ENCODE data around the gene CT47C1.

Gene CT47C1

GRCh38 chrX:119075270-119076025 is 2.7 kb downstream of the CT47C1 start:
- no peak for DNase-seq

- DNase-seq: no peak
Observed at GRCh38 chrX:119082278-119082677, 9.5 kb downstream of the CT47C1 start.

GRCh38 chrX:119084766-119085165 is 12.0 kb downstream of the CT47C1 start:
- no peak for DNase-seq

- DNase-seq: no peak
Observed at GRCh38 chrX:119087121-119087520, 14.3 kb downstream of the CT47C1 start.

GRCh38 chrX:119089619-119090018 is 16.8 kb downstream of the CT47C1 start:
- no peak for DNase-seq

GRCh38 chrX:119090627-119091026 is 17.8 kb downstream of the CT47C1 start:
- no peak for DNase-seq

- no peak for DNase-seq
Observed at GRCh38 chrX:119093991-119094735, 21.4 kb downstream of the CT47C1 start.

- no peak for DNase-seq
Observed at GRCh38 chrX:119094819-119095218, 22.0 kb downstream of the CT47C1 start.

- DNase-seq: no peak
Observed at GRCh38 chrX:119095936-119096335, 23.1 kb downstream of the CT47C1 start.

- no peak for DNase-seq
Observed at GRCh38 chrX:119101168-119101567, 28.4 kb downstream of the CT47C1 start.

- no peak for DNase-seq
Observed at GRCh38 chrX:119105826-119106225, 33.0 kb downstream of the CT47C1 start.

- no peak for DNase-seq
Observed at GRCh38 chrX:119107206-119107605, 34.4 kb downstream of the CT47C1 start.

- DNase-seq: peak; percentile 44
Observed at GRCh38 chrX:119118780-119119395, 46.1 kb downstream of the CT47C1 start.

GRCh38 chrX:119121341-119121740 is 48.5 kb downstream of the CT47C1 start:
- DNase-seq: no peak

Data from CD4-positive, alpha-beta T cell treated with Interleukin-12 subunit alpha and Interleukin-12 subunit beta, for 1 hour (primary cell).